OCI-LY3 (cell line): Measurements from ENCODE around the gene EGF.

Experiments
- H2AFZ ChIP-seq: fragments of 200-600, 300-600 bp; shearing (Covaris generic); 2 replicates; pipeline ENCODE4 v1.6.0; 2014; ENCODE audit warnings: antibody characterized with exemption, low read depth, low read length
- H3K27ac ChIP-seq: fragments of 200-600, 300-600 bp; sonication (generic); 2 replicates; pipeline ENCODE4 v1.5.1; 2014; ENCODE audit warnings: mild to moderate bottlenecking, low read length, moderate library complexity, mixed read lengths
- H3K27me3 ChIP-seq: fragments of 200-600, 300-600 bp; sonication (generic); 2 replicates; pipeline ENCODE4 v1.6.1; 2014; ENCODE audit warnings: low read depth, low read length, mixed read lengths
- H3K36me3 ChIP-seq: fragments of 200-600, 300-600 bp; sonication (generic); replicated peaks from 2 replicates; pipeline ENCODE3; 2014; ENCODE audit warnings: low read depth, low read length, mixed read lengths
- H3K4me1 ChIP-seq: fragments of 300-600, 200-600 bp; sonication (generic); 2 replicates; pipeline ENCODE4 v1.6.1; 2014; ENCODE audit warnings: low read length, mixed read lengths
- H3K4me2 ChIP-seq: fragments of 200-600, 300-600 bp; sonication (generic); 2 replicates; pipeline ENCODE4 v1.6.1; 2014; ENCODE audit warnings: low read length, mixed read lengths
- H3K4me3 ChIP-seq: fragments of 300-600, 200-600 bp; sonication (generic); 2 replicates; pipeline ENCODE4 v1.5.1; 2014; ENCODE audit warnings: antibody characterized with exemption, mild to moderate bottlenecking, low read length, moderate library complexity
- H3K79me2 ChIP-seq: fragments of 300-600, 200-600 bp; shearing (Covaris generic); 2 replicates; pipeline ENCODE4 v1.6.1; 2014; ENCODE audit warnings: mild to moderate bottlenecking, low read length, mixed read lengths
- H3K9ac ChIP-seq: fragments of 300-600, 200-600 bp; shearing (Covaris generic); 2 replicates; pipeline ENCODE4 v1.6.0; 2014; ENCODE audit warnings: mild to moderate bottlenecking, low read length, moderate library complexity
- H3K9me3 ChIP-seq: fragments of 200-600, 300-600 bp; shearing (Covaris generic); 2 replicates; pipeline ENCODE4 v1.6.1; 2014; ENCODE audit warnings: low read length, mixed read lengths; ENCODE audit not compliant: insufficient read depth
- H4K20me1 ChIP-seq: fragments of 200-600, 300-600 bp; sonication (generic); 2 replicates; pipeline ENCODE4 v1.6.1; 2016; ENCODE audit warnings: low read length, mixed read lengths; ENCODE audit not compliant: insufficient read depth
- EZH2phosphoT487 ChIP-seq: fragments of 200-600 bp; shearing (Covaris generic); IDR thresholded peaks from 2 replicates; pipeline ENCODE4 v1.6.1; 2018; ENCODE audit warnings: antibody characterized with exemption, mixed run types, low read depth
- TF ChIP-seq, protein P1 (sequence below): fragments of 200-600, 300-600 bp; sonication (generic); IDR thresholded peaks from 2 replicates; pipeline ENCODE4 v1.5.1; 2014; ENCODE audit warnings: antibody characterized with exemption, low read length, low read depth

The EGF gene

DNA sequence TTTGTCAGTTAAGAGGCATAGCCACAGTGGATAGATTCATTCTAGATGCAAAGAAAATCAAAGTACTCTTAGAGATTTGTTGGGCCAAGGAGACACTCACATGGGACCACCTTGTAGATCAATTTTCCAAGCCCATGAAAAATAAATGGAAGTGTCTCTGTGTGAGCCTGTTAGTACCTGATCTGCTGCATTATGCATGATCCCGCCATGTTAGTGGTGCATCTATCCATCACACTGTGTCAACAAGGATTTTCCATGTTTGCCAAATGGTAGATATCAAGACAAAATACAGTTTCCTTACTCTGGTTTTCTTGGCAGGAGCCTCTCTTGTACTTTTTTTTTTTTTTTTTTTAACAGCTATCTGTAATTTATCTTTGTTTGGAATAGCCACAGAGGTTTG lies 112.4 kb downstream of the EGF start:
- Histone ChIP-seq H3K9me3 (no peaks in the 10 kb centered on the region), H2AFZ (no peak overlapping the region), H3K4me2 (no peak overlapping the region), H3K27me3 (peaks cover 13% of the 10 kb centered on the region), H4K20me1 (no peaks in the 10 kb centered on the region), H3K9ac (no peak overlapping the region), H3K36me3 (no peaks in the 10 kb centered on the region), H3K4me1 (no peaks in the 10 kb centered on the region), H3K4me3 (no peak overlapping the region), H3K79me2 (no peaks in the 10 kb centered on the region), H3K27ac (no peak overlapping the region)
- no peak for TF ChIP-seq EZH2phosphoT487
- TF ChIP-seq, protein P1, sequence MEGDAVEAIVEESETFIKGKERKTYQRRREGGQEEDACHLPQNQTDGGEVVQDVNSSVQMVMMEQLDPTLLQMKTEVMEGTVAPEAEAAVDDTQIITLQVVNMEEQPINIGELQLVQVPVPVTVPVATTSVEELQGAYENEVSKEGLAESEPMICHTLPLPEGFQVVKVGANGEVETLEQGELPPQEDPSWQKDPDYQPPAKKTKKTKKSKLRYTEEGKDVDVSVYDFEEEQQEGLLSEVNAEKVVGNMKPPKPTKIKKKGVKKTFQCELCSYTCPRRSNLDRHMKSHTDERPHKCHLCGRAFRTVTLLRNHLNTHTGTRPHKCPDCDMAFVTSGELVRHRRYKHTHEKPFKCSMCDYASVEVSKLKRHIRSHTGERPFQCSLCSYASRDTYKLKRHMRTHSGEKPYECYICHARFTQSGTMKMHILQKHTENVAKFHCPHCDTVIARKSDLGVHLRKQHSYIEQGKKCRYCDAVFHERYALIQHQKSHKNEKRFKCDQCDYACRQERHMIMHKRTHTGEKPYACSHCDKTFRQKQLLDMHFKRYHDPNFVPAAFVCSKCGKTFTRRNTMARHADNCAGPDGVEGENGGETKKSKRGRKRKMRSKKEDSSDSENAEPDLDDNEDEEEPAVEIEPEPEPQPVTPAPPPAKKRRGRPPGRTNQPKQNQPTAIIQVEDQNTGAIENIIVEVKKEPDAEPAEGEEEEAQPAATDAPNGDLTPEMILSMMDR, result no peak

GRCh38 chr4:110025718-110026117 lies 113.0 kb downstream of the EGF start:
- H3K9me3 ChIP-seq, result no peaks in the 10 kb centered on the region
- H3K27ac ChIP-seq, result no peak overlapping the region
- no peaks in the 10 kb centered on the region for H3K79me2 ChIP-seq
- H3K27me3 ChIP-seq, result peaks cover 13% of the 10 kb centered on the region
- no peaks in the 10 kb centered on the region for H3K4me1 ChIP-seq
- no peak overlapping the region for H3K4me3 ChIP-seq
- no peak overlapping the region for H2AFZ ChIP-seq
- no peak overlapping the region for H3K4me2 ChIP-seq
- TF ChIP-seq, protein P1, result no peak
- no peak for TF ChIP-seq EZH2phosphoT487
- no peaks in the 10 kb centered on the region for H4K20me1 ChIP-seq
- H3K9ac ChIP-seq, result no peak overlapping the region
- H3K36me3 ChIP-seq, result no peaks in the 10 kb centered on the region

DNA sequence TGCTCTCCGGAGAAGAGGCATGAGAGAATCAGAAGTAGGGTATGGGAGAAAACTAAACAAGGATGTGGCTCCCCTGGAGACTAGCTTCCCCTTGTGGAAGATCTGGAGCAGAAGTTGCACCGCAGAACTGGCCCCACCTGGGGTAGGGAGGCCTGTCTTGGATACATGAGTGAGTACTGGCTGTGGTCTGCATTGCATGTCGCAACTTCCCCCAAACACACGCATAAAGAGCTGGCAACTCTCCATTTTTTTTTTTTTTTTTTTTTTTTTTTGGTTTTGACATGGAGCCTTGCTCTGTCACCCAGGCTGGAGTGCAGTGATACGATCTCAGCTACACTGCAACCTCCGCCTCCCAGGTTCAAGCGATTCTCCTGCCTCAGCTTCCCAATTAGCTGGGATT lies 119.9 kb downstream of the EGF start:
- Histone ChIP-seq H3K4me3 (no peak overlapping the region), H4K20me1 (no peaks in the 10 kb centered on the region), H3K79me2 (no peaks in the 10 kb centered on the region), H3K36me3 (no peaks in the 10 kb centered on the region), H3K4me2 (no peak overlapping the region), H3K9me3 (no peaks in the 10 kb centered on the region), H3K9ac (no peak overlapping the region), H2AFZ (no peak overlapping the region), H3K27me3 (peaks cover 38% of the 10 kb centered on the region), H3K4me1 (peaks cover 12% of the 10 kb centered on the region), H3K27ac (no peak overlapping the region)
- no peak for TF ChIP-seq EZH2phosphoT487
- TF ChIP-seq, protein P1, result no peak

DNA sequence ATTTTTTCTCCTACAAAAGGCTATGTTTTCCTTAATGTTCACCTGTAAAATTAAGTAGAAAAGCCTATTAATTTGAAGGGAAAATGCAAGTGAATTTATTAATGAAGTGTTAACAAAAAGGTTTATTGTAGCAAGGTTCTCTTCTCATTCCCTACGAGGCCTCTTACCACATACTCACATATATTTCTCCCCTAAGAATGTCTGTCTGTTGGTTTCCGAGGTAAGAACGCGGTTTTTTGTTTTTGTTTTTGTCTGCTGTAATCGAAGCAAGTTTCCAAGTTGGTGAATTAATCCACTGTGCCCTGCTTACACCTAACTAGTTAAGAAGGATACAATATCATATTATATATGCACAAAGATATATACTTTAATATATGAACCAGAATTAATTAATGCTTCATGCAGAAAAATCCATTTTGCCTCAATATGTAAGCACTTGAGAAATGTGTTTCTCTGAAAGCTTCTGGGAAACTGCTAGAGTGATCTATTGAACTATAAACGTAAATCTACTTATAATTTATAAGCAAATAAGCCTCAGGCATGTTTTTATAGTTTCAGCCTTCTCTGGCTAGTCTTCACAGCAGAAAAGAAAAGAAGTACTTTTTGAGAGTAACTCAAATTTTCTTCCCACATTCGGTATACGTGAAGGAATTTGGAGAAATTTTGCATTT lies 120.8 kb downstream of the EGF start:
- Histone ChIP-seq H3K27ac (no peak overlapping the region), H3K79me2 (no peaks in the 10 kb centered on the region), H4K20me1 (no peaks in the 10 kb centered on the region), H3K9ac (no peak overlapping the region), H3K4me3 (no peak overlapping the region), H3K27me3 (peaks cover 38% of the 10 kb centered on the region), H3K36me3 (no peaks in the 10 kb centered on the region), H3K4me1 (peaks cover 12% of the 10 kb centered on the region), H3K9me3 (no peaks in the 10 kb centered on the region), H2AFZ (no peak overlapping the region), H3K4me2 (peak overlapping the region; percentile 55)
- TF ChIP-seq, protein P1, result no peak
- TF ChIP-seq EZH2phosphoT487, result no peak
